ENCODE measurements around the gene RYR2. TPM values are rescaled to one million over a fixed set of nuclear protein-coding genes. Genes with fewer than 3 reads are reported as not detected.

The RYR2 gene
- total RNA-seq, 1 donor from 2014 or later, result 47.0 TPM

DNA sequence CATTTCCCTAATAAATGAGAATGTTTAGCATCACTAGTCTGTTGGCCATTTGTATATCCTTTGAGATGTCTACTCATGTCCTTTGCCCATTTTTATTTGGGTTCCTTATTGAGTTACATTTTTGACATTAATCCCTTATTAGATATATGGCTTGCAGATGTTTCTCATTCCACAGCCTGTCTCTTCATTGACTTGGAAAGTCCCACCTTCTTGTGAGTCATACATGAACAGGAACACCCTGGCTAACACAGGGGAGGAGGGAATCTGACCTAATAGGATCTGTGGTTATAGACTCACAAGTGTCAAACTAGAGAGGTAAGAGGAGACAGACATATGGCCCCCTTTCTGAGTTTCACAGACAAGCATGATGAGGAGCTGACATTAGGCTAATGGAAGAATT is 837.2 kb downstream of the RYR2 start:
- TF ChIP-seq, protein P1, sequence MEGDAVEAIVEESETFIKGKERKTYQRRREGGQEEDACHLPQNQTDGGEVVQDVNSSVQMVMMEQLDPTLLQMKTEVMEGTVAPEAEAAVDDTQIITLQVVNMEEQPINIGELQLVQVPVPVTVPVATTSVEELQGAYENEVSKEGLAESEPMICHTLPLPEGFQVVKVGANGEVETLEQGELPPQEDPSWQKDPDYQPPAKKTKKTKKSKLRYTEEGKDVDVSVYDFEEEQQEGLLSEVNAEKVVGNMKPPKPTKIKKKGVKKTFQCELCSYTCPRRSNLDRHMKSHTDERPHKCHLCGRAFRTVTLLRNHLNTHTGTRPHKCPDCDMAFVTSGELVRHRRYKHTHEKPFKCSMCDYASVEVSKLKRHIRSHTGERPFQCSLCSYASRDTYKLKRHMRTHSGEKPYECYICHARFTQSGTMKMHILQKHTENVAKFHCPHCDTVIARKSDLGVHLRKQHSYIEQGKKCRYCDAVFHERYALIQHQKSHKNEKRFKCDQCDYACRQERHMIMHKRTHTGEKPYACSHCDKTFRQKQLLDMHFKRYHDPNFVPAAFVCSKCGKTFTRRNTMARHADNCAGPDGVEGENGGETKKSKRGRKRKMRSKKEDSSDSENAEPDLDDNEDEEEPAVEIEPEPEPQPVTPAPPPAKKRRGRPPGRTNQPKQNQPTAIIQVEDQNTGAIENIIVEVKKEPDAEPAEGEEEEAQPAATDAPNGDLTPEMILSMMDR (IDR thresholded peaks at IDR 0.05; ENCODE audit: partially characterized antibody, unreplicated experiment), result no peak
- Mint-ChIP-seq H3K4me1 (ENCODE audit: low read depth, unreplicated experiment) (no peaks in the 10 kb centered on the region), H3K4me3 (ENCODE audit: unreplicated experiment) (no peak overlapping the region), H3K27me3 (ENCODE audit: unreplicated experiment) (no peaks in the 10 kb centered on the region), H3K9me3 (ENCODE audit: unreplicated experiment) (no peaks in the 10 kb centered on the region), H3K27ac (ENCODE audit: unreplicated experiment) (no peak overlapping the region), H3K36me3 (ENCODE audit: unreplicated experiment) (no peaks in the 10 kb centered on the region)
- DNase-seq, result no peak

Small RNA genes lying within 50 kb of the gene (microRNA-seq; reads per million reads assigned to microRNA genes)
- gene MIR4428 (ENCODE audit: unreplicated experiment), result not detected

Other genes starting within 250 kb of the RYR2 start
- gene MTR, start 246.9 kb upstream of the RYR2 start, total RNA-seq (ENCODE audit: unreplicated experiment), result 33.2 TPM
- not detected for gene MT1HL1, start 37.7 kb upstream of the RYR2 start, total RNA-seq (ENCODE audit: unreplicated experiment)